Measurements from ENCODE around the gene ATF7IP2.

GRCh38 chr16:10522966-10523365 is 137.1 kb downstream of the ATF7IP2 start:
- TF ChIP-seq POLR2AphosphoS5 (IDR thresholded peaks at IDR 0.05; ENCODE audit: low read depth, low read length) (no peak), POLR2A (IDR thresholded peaks at IDR 0.05; ENCODE audit: low read depth, low read length) (no peak), TAF1 (IDR thresholded peaks at IDR 0.05; ENCODE audit: borderline replicate concordance, low read depth, low read length) (no peak)

Measured in GM12892 (cell line).